Stimulated activated CD8-positive, alpha-beta memory T cell treated with anti-CD3 and anti-CD28 coated beads, Interleukin-15, amount 100 ng/mL, for 4 hours (primary cell): ENCODE data around the gene BACH1.

Experiments
- DNase-seq, 2 donors: peaks; one replicate each; pipeline ENCODE4 v3.0.0-alpha.2; 2020; ENCODE audit warnings: low read depth in 2 of 2

Gene BACH1

DNA sequence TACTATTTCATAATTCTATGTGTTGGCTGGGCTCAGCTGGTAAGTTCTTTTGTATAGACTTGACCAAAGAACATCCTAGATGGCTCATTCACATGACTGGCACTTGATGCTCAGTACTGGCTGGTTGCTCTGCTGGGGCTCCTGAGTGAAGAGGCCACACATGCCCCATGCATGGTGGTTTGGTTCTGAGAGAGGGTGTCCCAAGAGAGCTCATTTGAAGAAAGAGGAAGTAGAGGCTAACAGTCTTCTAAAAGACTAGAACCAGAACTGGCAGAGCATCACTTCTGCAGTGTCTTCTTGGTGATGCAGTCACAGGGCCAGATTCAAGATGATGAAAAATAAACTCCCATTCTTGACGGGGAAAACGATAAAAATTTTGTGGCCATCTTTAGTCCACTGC is 5.2 kb upstream of the BACH1 start:
- no peak for DNase-seq

DNA sequence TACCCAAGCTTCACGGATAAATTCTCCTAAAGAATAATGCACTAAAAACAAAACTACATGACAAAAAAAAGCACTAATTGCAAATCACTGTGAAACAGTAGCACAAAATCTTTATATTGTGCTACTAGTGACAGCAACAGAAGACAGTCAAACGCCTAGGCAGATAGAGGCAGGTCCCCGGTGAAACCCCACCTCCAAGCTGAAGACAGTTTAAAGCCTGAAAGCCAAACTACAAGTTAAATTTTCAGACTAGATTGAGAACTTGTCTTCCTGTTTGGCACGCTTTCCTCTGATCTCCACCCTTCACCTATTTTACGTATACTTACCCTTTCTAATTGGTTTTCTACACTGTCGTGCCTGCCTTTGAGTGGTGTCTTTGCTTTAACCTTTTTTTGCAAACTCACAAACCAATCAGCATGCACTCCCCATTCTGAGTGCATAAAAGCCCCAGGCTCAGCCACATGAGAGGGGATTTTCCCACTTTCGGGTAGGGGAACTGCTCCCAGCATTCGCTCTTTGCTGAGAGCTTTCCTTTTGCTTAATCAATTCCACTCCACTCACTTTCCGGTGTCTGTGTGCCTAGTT is 3.6 kb upstream of the BACH1 start:
- DNase-seq = no peak

GRCh38 chr21:29296446-29296845 is 2.3 kb upstream of the BACH1 start:
- no peak for DNase-seq

GRCh38 chr21:29297483-29298347 is 1.0 kb upstream of the BACH1 start:
- no peak for DNase-seq

- DNase-seq = peak; percentile 55 to 68
Measured at GRCh38 chr21:29299046-29299915, 559 bp downstream of the BACH1 start.

GRCh38 chr21:29299916-29300806 is 1.4 kb downstream of the BACH1 start:
- DNase-seq = peak in 1 of 2 donors; percentile 25

- DNase-seq = no peak
Measured at GRCh38 chr21:29300807-29301138, 2.1 kb downstream of the BACH1 start.

GRCh38 chr21:29301691-29302090 is 3.0 kb downstream of the BACH1 start:
- no peak for DNase-seq

DNA sequence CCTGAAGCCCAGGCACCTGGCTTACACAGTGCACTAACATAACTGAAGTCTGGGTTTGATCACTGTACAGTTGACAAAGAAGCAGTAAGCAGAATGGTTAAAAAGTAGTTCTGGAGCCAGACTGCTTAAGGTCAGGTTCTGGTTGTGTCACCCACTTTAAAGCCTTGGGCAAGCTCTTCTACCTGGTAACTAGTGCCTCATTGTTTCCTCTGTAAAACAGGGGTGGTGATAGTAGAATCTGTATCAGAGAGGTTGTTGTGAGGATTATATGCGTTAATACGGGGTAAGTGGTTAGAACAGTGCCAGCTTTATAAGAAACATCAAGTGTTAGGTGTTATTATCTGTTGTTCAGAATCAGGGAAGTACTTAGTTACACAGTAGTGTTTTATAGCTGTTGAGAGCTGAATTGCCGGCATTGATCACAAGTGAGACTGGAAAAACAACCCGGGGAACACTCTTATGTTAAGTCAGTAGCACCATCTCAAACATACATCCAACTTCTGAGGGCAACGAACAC is 3.7 kb downstream of the BACH1 start:
- DNase-seq = no peak

DNA sequence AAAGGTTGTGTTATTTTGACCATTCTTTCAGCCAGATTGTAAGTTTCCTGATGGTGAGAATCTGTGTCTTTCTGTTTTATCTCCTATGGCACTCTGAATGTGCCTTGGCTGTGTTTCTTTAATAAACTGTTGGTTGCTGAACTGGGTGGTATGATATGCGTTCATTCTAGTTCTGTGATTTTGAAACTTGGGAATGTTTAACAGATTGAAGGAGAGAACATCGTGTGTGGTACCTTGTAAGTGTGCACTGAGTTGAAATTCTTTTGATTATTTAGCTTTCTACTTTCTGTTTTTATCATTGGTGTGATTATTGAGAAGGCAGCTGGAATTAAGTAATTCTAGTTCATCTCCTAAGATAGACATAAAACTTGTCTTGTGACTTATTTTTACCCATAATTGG is 4.6 kb downstream of the BACH1 start:
- no peak for DNase-seq

DNA sequence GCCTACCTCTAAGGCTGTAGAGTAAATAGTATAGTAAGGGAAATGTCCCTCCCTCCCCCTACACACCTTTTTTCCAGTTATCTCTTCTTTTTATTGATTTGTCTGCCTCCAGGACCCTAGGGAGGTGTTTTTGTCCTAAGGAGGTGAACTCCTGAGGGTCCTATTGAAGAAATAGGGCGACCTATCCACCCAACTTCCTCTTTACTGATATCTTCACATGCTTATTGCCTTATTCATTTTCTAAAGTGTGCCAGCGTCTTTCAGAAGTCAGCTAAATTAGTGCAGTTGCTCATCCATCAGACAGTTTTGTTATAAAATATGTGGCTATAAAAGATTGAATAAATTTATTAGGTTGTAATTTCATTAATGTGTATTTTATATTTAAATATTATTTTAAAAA is 5.9 kb downstream of the BACH1 start:
- DNase-seq = no peak

- no peak for DNase-seq
Measured at GRCh38 chr21:29305068-29305467, 6.3 kb downstream of the BACH1 start.

- no peak for DNase-seq
Measured at GRCh38 chr21:29305561-29305960, 6.8 kb downstream of the BACH1 start.

- DNase-seq = no peak
Measured at GRCh38 chr21:29306920-29307319, 8.2 kb downstream of the BACH1 start.

DNA sequence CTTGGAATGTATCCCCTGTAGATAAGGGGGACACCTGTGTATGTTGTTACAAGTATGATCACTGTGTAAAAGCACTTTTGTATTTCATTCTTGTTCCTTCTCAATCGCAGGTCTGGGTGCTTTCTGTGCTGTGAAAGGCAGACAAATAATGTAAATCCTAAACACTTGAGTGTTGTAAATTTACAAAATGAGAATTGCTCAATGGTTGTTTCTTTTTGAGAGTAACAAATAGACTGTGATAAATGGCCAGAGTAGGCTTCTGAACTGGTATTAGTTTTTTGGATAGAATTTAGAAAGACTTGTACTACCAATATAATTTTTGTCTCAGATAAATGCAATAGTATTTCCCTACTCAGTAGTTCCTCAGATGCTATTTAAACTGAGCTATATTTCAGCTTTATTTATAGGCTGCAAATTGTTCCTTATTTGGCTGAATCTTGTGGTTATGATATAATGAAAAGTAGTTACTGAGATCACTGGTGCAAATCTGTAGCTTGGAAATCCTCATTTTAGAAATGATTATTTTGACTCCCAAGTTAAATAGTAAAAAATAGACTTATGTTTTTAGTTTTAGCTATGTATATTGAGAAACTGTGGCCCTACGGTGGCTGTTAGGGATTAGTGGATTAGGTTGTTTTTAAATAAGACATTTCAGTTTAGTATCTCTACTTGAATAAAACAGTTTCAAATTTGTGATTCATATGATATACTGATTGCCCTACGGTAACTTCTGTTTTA is 9.2 kb downstream of the BACH1 start:
- no peak for DNase-seq

GRCh38 chr21:29308456-29308783 is 9.7 kb downstream of the BACH1 start:
- DNase-seq = no peak

DNA sequence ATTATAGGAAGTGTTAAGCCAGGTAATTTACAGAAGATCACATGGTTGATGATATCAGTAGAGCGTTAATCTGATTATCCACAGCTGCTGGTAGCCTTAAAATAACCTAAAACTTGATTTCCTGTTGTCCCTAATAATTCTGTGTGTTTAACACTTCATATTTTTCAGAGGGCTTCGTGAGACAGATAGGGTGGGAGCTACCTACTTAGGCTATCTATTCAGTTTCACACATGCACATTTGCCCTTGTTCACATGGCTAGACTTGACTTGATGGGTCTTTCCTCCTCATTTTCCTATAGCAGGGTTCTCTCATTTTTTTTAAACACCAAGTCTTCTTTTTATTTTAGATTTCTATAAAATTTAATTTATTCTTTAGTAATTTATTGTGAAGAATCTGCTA is 11.0 kb downstream of the BACH1 start:
- no peak for DNase-seq

DNA sequence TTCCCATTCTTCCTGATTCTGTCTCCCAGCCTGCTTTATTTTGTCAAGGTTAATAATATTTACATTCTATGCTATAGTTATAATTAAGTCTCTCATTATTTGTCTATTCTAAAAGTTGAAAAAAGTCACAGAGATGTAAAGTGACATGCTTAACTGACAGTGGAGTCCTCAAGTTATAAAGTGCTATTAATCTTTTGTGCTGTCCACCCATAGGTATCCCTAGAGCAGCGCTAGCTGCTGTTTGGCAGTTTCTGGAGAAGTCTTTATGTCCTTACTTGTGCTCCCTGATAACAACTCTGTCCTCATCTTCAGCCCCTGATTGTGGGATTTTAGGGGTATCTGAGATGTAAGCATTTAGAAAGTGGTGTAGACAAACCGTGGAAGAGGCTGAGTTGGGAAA is 13.1 kb downstream of the BACH1 start:
- no peak for DNase-seq

DNA sequence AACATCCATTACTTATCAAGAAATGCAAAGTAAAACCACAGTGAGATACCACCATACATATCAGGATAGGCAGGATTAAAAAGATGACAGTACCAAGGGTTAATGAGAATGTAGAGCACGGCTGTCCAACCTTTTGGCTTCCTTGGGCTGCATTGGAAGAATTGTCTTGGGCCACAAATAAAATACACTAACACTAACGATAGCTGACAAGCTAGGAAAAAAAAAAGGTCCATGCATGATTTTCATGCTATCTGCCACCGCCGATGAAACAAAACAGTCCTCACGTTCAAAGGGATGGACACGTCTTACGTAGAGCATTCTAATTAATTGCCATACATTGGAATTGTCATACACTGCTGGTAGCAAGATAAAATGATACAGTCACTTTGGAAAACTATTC is 14.3 kb downstream of the BACH1 start:
- no peak for DNase-seq

- no peak for DNase-seq
Measured at GRCh38 chr21:29313662-29314408, 15.1 kb downstream of the BACH1 start.
